Stimulated activated CD4-positive, alpha-beta T cell treated with anti-CD3 and anti-CD28 coated beads, Interleukin-2, amount 100 ng/mL, for 24 hours (primary cell): ENCODE data around the gene KAT2B.

ENCODE experiments used
- DNase-seq, 2 donors: peaks; one replicate each; pipeline ENCODE4 v3.0.0-alpha.2; 2020

KAT2B gene

DNA sequence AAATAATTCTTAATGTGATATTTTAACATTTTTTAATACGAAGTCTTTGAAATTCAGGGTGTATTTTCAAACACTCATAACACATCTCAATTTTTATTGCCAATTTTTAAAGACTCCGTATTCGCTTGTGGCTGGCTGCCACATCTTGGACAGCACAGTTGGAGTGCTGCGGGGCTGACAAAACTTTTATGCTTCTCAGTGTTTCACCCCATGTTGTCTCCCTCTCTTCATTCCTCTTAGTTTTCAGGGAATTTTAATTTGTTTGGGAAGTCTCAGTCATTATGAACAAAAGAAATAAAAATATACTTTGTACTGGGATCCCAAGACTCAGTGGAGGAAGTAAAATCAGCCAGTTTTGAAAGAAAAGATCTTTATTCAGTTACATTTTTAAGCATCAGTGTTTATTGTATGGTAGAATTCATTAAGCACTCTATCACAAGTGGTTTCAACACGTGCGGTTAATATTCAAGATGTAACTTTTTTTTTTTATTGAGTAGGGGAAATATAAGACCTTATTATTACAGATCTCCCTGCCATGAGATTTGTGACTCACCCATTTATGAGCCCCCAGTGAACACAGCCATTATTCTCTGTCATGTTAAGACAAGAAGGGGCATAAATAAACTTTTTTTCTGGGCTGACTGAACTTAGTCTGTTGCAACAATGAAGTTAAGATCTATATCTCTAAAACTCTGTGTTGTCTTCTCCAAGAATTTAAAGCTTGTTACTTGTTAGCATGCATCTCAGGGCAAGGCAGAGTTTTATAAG is 26.8 kb downstream of the KAT2B start:
- DNase-seq, result no peak

DNA sequence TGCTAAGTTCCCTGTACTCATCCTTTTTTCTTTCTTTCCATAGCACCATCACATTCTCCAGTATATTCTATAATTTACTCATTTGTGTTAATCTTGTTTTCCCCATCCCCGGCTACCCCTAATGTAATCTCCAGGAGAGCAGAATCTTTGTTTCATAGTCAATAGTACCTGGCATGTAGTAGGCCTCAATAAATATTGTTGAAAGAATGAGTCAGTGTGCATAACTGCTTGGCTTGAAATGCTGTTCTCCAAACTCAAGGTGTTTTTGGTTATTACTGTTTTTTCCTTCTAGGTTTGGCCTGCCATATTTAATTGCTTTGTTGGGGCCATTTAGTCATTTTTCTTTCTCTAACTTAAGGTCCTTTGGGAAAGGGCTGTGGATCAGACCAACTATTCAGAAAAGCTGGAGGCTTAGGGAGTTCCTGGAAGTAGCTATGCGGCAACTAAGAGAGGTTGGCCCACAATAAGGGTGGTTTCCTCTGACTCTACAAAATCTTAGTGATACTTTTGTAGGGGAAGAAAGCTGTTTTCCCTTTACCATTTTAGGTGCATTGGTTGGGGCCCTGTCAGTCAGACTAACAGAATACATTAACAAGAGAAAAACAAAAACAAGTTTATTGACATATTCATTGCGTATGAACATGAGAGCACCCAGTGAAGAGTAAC is 28.4 kb downstream of the KAT2B start:
- DNase-seq, result no peak

DNA sequence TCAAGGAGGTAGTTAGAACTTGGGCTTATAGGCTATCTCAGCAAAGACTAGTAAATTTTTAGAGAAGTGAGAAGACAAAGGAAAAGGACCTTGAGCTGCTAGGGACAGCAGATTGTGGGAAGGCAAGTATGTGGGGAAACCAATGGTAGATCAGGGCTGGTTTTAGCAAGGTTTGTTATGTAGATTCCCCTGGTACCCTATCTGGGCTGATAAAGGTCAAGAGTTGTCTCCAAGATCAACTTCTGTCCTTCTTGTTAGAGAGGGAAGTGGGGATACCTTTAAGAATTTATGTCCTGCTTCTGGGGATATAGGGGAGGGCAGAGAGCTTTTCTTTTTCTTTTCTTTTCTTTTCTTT is 28.9 kb downstream of the KAT2B start:
- DNase-seq, result no peak

DNA sequence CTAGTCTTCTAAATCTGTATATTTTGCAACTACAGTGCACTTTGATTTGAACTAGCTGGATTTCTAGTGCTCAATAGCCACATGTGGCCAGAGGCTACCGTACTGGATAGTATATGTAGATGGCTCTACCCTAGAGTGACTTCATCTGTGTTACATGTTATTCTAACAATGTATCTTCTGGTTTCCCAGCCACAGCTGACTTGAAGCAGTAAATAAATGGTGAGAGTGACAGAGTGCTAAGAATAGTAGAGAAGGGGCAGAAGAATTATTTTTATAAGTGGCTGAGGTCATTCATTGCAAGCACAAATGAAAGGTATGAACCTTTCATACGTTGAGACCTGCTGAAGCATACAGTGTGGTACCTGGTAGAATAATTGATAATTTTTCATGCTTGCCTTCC is 30.9 kb downstream of the KAT2B start:
- no peak for DNase-seq

DNA sequence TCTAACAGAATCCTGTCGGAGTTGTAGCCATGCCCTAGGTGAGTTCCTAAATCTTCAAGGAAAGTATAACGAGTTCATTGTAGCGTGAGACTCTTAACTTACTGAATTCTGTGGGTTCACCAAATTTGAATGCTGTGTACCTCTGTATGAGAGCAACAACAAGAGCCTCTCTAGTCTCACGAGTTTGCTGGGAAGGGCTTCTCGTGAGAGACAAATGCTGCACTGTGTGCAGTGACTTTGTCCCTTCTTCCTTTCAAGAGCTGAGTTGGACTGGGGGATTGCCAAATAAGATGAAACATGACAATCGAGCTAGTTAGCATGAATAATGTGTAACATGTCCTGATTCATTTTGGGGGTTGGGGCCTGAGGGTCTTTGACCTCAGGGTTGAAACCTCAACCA is 32.2 kb downstream of the KAT2B start:
- no peak for DNase-seq

DNA sequence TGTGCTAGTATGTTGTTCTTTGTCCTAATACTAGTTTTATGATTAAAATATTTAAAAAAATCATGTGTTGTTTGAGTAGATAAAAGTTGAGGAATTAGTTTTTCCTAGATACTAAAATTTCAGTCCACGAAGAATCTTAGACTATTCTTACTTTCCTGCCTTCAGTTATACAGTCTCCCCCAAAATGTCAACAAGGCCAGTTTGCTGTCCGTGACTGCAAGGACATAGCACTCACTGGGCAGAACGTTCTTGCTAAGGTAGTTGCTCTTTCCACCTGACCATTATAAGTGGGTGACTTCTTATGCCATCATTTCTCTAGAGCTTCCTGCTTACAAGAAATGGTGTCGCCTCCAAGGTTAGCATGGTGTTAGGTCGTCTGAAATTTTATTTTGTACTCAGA is 32.8 kb downstream of the KAT2B start:
- DNase-seq, result no peak

DNA sequence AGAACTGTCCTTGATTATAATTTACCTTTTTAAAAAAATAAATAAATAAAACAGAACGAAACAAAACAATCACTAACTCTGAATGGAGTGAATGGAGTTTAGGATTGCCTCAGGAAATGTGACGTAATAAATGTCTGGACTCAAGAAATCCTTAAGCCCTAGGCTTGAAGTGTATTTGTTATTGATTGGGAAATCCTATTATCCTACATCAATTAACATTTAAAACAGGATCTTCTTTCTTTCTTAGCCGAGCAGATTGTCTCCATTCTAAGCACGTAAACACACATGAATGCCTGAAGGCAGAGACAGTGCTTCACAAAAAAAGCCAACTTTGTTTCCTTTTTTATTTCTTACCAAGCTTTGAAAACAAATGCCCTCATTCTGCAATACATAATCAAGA is 33.4 kb downstream of the KAT2B start:
- DNase-seq, result no peak

DNA sequence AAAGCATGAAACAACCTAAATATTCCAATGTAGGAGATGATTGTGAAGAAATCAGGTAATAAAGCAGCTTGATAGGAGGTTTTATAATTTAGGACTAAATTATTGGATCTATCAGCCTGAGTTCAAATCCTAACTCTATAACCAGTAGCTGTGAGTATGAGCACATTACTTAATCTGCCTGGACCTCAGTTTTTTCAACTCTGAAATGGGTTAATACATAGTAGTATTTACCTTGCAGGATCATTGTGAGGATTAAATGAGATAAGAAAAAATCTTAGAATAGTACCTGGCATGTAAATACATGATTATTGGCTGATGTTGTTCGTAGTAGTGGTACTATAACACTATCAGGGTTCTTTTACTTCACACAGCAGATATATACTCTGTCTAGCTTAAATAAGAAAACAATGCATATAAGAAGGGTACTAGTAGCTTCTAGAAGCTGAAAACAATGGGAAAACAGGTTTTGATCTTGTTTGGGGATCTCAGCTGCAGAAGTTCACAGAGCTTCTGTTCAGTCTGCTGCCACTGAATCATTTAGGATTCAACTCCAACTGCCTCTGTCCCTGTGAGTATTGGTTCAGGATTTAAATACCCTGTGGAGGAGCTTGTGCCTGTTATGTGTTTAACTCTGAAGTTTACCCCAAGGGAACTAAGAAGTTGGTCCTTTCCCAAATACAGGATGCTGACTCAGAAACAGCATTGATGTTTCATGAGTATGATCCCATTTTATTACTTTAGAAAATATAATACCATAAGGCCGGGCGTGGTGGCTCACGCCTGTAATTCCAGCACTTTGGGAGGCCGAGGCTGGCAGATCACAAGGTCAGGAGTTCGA is 34.2 kb downstream of the KAT2B start:
- no peak for DNase-seq

DNA sequence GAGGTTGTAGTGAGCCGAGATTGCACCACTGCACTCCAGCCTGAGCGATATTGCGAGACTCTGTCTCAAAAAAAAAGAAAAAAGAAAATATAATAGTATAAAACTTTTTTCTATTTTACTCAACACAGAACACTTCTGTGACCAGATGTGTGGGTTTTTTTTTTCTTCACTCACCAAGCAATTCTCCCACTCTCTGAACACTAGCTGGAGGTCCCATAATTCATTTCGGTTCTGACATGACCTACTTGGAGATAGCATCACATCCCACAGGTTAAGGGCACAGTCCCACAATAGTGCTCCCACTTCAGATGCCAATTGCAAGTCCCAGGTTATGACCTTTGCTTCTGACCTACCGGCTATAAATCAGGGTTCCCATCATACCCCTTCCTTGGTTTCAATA is 35.0 kb downstream of the KAT2B start:
- no peak for DNase-seq

DNA sequence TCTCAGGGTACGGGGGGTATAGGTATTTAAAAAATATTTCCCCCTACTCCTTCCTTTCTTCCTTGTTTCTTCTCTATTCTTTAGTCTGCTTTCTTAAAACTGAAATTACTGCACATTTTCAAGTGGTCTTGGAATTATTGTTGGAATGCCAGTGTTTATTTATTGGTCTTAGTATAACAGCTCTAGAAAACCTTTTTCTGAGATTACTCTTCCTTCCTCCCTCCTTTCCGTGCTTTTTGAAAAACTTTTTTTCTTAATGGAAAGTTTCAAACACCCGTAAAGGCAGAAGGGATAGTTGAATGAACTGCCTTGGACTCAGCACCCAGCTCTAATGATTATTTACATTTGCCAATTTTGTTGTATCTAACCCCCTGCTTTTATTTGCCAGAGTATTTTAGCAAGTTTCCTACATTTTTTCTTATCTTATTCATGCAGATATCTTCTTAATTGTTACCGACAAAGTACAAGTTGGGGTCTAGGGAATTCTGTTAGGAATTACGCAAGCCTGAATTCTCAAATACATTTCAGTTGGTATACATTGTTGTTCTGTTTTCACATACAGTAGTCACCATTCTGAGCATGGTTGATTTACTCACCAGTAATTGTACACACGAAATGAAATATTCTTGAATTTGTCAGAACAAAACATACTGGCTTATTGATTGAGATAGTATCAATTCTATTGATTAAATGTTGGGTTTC is 36.2 kb downstream of the KAT2B start:
- DNase-seq, result no peak

DNA sequence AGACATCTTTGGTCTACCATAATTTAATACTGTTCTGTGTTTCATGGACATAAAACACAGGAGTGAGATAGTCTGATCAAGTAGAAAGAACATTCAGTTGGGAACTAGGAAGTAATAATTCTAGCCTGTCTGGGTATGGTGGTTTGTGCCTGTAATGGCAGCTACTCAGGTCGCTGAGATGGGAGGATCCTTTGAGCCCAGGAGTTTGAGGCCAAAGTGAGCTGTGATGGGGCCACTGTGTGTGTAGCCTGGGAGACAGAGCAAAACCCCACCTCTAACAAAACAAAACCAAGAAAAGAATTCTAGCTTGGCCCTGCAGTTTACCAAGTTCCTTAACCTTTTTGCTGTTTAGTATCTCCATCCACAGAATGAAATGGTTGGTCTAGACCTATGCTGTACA is 36.8 kb downstream of the KAT2B start:
- DNase-seq, result no peak

DNA sequence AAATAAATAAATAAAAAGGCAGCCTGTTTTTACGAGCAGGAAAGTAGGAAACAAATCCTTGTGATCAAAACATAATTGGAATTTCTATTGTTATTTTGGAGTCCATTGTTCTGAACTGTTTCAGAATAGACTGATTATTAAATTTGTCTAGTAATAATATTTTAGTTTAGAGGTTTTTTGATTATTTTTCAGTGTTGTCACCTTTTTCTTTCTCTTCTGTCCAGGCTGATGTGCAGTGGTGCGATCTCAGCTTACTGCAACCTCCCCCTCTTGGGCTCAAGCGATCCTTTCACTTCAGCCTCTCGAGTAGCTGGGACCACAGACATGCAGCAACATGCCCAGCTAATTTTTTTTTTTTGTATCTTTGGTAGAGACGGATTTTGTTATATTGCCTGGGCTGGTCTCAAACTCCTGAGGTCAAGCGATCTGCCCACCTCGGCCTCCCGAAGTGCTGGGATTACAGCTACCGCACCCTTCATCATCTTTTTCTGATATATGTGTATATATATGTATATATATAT is 38.0 kb downstream of the KAT2B start:
- DNase-seq, result no peak

DNA sequence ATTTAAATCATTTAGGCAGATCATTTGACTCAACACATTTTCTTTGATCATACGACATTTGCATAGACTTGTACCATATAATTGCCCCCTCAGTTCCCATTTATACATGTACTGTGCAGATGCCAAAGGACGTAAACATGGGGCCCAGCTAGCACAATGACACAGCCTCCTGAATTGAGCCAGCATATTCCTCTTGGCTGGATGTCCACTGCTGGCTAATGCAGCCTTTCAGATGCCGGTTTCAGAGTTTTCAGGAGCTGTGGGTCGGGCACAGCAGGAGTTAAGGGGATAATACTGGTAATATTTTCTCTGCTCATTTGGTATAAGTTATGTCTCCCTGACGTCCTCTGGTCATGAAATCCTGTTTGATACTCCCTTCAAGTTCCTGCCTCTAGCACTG is 39.4 kb downstream of the KAT2B start:
- DNase-seq, result no peak

DNA sequence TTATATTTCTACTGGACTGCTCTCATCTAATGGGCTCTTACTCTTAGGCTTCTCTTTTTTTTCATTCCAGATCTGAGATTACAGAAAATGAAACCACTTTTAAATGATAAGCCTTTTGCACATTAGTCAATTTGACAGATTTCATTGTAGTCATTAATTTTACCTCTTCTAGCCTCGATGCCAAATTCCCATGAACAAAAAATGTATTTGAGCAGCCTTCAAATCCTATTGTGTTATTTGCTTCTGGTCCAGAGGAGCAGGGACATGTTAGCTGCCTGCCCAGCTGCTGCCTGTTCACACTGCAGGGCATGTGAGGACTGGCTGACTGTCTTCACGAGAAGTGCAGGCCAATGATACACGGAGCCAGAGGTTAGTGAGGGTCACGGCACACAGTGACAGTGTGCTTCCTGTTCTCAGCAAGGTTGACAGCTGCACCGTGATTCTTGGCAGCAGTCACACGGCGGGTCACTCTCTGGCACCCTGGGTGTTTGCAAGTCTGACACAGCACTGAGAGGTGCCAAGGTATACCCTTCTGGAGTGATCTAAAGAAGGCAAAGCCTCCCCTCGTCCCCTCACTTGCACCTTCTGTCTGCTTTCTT is 40.8 kb downstream of the KAT2B start:
- peak; percentile 16 to 23 for DNase-seq

DNA sequence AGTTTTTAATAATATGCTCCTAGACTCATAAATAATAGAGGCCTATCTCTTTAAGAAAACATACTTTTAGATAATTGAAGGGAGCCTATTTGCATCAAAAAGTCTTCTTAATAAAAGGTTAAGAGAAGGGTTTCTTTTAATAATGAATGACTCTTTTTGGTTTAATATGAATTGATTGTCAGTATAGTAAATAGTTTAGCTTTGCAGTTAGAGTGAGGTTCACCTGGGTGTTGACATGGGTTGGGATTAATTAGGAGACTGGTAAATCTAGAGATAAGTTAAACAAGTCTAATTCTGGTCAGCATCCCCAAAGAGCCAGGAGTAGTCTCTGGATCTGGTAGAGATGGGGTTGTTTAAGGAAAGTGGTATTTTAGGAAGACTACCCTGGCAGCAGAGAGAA is 43.0 kb downstream of the KAT2B start:
- DNase-seq, result no peak

DNA sequence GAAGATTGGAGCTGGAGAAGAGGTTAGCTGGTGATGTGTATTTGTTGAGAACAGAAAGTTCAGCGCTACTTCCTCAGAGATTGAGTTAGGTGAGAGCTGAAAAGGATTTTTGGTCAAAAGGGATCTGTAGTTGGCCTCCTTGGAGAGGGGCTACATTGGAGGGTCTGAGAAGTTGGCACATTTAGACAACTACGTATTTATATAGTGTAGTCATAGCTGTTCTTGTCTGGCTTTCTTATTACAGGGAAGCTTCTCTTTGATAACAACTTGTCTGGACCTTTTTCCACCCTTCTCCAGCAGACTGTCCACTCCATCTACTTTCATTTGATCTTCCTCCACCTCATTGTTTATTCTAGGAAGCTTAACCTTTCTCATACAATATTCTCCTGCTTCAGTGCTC is 43.7 kb downstream of the KAT2B start:
- DNase-seq, result no peak

DNA sequence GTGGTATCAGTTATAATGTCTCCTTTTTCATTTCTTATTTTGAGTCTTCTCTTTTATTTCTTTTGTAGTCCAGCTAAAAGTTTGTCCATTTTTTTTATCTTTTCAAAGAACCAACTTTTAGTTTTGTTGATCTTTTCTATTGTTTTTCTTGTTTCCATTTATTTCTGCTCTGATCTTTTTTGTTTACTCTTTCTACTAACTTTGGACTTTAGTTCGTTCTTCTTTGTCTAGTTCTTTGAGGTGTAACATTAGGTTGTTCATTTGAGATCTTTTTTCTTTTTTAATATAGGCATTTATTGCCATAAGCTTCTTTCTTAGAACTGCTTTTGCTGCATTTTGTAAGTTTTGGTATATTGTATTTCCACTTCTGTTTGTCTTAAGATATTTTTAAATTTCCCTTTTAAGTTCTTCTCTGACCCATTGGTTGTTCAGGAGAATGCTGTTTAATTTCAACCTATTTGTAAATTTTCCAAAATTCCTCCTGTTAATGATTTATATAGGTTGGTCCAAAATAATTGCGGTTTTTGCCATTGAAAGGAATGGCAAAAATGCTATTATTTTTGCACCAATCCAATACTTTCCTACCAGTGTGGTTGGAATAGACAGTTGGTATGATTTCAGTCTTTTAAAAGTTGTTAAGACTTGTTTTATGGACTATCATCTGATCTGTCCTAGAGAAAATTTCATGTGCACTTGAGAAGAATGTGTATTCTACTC is 51.2 kb downstream of the KAT2B start:
- no peak for DNase-seq

DNA sequence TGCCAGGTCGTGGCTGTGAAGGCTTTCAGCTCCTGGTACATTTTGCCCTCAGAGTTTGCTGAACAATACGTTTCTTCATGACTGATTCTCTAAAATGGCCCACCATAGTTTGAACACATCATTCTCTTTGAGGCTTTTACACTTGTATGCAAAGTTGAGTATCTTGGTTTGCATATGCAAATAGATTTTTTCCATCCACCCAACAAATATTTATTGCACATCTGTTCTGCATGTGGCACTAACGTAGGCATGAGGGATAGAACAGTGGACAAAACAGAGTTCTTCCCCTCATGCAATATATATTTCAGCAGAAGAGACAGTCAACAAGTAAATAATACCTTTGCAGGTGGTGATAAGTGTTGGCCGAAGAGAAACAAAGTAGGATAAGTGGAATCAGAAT is 55.2 kb downstream of the KAT2B start:
- DNase-seq, result no peak

DNA sequence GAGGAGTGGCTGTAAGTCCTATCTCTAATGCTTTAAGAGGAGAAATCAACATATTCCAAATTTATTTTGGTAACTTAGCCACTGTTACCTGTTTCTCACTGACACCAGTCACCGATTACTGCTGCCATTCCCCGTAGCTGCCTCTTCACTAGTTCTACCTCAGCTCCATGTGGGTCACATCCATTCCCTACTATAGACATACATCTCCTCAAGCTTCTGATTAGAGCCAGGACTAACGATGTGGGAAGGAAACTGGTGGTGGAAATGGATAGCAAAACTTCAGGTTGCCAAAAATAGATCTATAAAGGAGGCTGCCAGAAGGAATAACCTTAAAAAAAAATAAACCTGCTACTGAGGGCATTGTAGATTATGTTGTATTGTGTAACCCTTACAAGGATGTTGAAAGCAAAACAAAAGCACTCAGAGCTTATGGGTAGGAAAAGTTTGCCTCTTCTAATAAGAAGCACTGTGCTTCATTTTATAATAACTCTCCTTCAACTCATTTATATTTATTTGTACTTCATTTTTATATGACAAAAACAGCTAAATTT is 56.0 kb downstream of the KAT2B start:
- DNase-seq, result no peak

DNA sequence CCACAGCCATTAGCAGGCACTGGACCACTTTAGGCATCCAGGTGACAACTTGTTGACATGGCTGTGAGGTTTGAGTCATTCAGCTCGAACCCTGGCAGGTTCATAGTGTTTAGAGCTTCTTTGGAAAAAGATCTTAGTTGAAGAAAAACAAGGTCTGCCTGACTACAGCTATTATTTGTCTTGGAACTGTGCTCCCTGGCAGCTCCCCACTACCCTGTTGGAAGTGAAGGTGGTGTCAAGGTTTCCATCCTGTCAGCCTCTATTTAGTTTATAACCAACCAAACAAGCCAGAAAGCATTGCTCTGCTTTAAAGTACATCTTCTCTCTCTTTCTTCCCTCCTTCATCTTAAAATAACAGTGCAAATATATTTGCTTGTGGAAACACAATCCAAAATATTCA is 56.8 kb downstream of the KAT2B start:
- no peak for DNase-seq

DNA sequence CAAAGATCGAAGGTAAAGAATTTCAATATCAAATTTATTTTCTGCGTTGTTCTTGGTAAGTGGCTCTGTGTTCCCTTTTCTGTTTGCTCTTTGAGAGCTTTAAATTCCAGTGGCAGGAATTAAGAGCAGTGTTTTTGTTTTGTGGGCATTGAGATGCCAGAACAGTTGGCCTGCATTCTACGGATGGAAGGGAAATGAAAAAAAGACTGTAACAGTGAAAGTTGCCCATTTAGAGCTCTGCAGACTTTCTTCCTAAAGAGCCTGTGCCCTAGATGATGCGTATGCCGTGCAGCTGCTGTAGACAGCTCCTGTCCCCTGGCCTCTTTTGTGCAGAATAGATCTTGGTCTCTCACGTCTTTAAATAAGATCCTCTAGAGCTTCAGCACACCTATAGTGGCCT is 58.8 kb downstream of the KAT2B start:
- DNase-seq, result no peak

DNA sequence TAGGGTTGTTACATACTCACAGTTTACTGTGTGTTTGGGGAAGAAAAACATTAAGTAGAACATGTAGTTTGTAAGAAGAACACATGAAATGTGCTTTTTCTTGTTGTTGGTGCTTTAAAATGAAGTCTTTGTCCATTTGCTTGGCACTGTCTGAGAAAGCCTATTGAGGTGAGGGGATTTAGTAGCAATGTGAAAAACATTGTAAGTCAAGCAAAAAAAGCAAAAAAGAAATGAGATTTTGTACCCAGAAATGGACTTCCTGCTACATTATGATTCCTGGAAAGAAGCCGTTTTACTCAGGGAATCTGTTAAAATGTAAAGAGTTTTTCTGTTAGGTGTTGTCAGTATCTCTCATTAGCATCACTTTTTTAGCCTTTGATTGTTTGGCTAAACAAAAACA is 59.9 kb downstream of the KAT2B start:
- DNase-seq, result no peak
